HG03565 (cell line): ENCODE results near the gene ATP8A2.
"Not testable (repeated sequence)": the region's sequence is repeated elsewhere in the genome, so short reads cannot be mapped to it uniquely, and the experiment has no call there.

Source experiments
- ATAC-seq: cut with Tn5 transposase; IDR thresholded peaks from one replicate; pipeline ENCODE4 v1.9.1; 2021; ENCODE audit warnings: mild to moderate bottlenecking, moderate library complexity; ENCODE audit not compliant: unreplicated experiment

ATP8A2 gene

GRCh38 chr13:25457566-25457965 lies 85.8 kb downstream of the ATP8A2 start:
- no peak for ATAC-seq

GRCh38 chr13:25462301-25463125 lies 90.7 kb downstream of the ATP8A2 start:
- ATAC-seq = no peak

- no peak for ATAC-seq
These were observed 91.7 kb downstream of the ATP8A2 start for GRCh38 chr13:25463496-25463895.

GRCh38 chr13:25466880-25467279 lies 95.1 kb downstream of the ATP8A2 start:
- ATAC-seq = no peak

GRCh38 chr13:25468325-25469168 lies 96.8 kb downstream of the ATP8A2 start:
- ATAC-seq = no peak

DNA sequence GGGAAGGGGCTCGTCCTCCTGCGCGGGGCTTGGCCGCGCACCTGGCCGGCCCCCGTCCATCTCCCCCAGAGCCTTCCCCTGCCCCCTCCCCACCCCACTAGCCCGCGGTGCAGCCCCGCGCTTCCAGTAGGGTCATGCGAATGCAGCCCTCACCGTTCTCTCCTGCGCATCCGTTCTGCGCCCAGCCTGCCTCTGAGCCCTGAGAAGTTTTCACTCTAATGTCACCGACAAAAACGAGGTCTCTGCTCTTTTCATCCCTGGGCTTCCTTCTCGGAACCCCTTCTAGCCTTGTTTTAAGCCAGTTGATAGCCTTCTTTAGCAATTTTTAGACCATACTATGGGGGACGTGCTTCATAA lies 97.4 kb downstream of the ATP8A2 start:
- no peak for ATAC-seq

DNA sequence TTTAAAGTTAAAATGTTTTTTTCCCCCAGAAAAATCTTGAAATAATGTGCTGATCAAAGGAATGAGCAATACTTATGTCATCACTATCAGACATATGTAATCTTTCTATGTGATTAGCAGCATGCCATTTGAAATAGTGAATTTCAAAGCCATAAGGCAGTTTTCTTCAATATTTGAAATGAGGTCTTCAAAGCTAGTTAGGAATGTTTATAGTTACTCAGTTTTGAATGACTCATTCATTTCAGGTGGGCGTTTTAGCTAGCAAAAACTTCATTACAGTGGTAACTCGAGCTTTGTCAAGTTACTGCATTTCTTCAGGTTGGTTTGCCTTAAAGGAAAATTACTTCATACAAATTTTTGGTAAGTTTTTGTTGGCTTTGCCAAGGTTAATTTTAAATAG lies 102.1 kb downstream of the ATP8A2 start:
- no peak for ATAC-seq

- ATAC-seq = no peak
These were observed 106.4 kb downstream of the ATP8A2 start for GRCh38 chr13:25478186-25478585.

GRCh38 chr13:25489238-25489637 lies 117.5 kb downstream of the ATP8A2 start:
- ATAC-seq = no peak

DNA sequence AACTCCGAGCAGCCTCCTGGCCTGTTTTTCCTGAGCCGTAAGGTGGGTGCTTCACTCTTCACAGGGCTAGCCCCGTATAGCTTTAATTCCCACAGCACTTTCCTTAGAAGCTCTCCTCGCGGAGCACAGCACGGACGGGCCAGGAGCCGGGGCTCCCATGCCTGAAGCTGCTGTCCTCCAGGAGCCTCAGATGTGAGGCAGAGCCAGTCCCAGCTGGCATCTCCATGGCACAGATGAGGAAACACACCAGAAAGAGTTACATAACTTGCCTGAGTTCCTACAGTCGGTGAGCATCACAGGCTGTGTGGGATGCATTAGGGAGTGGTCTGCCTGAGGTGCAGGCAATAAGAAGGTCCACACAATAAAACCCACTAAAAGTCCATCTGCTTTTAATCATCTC lies 118.5 kb downstream of the ATP8A2 start:
- no peak for ATAC-seq

DNA sequence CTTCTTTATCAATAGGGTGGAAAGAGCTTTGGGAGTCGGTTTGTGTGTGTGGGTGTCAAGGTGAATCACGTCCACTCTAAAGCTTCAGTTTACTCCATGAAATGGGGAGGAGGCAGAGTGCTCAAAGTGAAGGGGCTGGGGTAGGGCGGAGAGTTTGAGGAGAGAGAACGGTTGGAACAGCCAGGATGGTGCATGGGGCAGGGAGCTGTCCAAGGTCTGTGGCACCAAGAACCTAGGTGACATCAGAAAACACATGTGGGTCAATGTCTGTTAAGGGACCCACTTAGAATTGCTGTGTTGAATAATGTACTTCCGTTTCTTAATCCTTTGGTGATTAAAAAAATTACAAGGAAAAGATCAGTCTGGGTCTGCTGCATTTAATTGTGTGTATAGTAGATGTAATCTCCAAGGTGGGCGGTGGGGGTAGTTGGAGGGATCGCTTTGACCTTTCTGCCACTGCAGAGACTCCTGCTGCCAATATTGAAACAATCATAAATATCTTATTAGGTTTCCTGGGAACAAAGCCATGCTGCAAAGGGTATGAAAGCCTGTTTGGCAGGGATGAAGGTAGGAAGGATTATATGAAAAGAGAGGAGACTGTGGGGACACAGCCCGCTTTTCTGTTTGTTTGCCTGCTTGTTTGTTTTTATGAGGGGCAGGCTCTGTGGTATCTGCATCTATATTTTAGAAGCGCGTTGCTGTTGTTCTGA lies 122.3 kb downstream of the ATP8A2 start:
- ATAC-seq = no peak

GRCh38 chr13:25494698-25495411 lies 123.1 kb downstream of the ATP8A2 start:
- no peak for ATAC-seq

- ATAC-seq = no peak
These were observed 129.5 kb downstream of the ATP8A2 start for GRCh38 chr13:25501231-25501630.

GRCh38 chr13:25502031-25502430 lies 130.3 kb downstream of the ATP8A2 start:
- ATAC-seq = no peak

DNA sequence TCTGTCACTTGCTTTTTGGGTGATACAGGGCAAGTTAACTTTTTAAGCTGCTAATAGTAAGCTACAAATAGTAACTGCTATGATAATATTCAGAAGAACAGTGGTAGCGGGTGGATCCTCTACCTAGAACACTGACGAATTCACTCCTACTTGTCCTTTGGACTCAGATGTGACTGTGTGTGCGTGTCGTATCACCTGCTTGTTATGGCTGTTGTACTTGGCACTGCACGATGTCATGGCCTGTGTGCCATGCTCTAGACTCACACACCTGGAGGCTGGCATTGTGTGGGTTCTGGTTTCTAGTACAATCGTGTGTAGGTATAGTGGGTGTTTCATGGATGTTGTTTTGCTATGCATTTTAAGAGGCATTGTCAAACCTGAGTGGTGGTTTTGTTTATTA lies 130.8 kb downstream of the ATP8A2 start:
- ATAC-seq = no peak

- no peak for ATAC-seq
These were observed 132.1 kb downstream of the ATP8A2 start for GRCh38 chr13:25503856-25504255.

DNA sequence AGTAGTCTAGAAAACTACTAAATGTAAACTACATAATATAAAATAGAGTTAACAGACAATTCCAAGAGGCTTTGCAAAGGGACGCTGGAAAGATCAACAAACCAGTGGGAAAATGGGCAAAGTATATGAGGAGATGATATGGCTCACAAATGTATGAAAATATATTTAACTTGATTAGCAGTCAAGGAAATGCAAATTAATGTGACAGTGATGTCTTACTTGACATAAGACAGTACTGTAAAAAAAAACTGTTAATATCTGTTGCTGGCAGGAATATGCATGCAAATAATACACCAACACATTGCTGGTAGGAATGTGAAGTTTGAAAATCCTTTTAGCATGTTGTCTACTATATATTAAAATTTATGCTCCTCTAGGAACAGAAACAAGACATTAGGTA lies 136.1 kb downstream of the ATP8A2 start:
- no peak for ATAC-seq

DNA sequence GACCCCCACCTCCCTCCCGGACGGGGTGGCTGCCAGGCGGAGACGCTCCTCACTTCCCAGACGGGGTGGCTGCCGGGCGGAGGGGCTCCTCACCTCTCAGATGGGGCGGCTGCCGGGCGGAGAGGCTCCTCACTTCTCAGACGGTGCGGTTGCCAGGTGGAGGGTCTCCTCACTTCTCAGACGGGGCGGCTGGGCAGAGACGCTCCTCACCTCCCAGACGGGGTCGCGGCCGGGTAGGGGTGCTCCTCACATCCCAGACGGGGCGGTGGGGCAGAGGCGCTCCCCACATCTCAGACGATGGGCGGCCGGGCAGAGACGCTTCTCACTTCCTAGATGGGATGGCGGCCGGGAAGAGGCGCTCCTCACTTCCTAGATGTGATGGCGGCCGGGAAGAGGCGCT lies 141.3 kb downstream of the ATP8A2 start:
- not testable (repeated sequence) for ATAC-seq

GRCh38 chr13:25518441-25518840 lies 146.7 kb downstream of the ATP8A2 start:
- ATAC-seq = no peak

GRCh38 chr13:25525884-25526283 lies 154.1 kb downstream of the ATP8A2 start:
- no peak for ATAC-seq

DNA sequence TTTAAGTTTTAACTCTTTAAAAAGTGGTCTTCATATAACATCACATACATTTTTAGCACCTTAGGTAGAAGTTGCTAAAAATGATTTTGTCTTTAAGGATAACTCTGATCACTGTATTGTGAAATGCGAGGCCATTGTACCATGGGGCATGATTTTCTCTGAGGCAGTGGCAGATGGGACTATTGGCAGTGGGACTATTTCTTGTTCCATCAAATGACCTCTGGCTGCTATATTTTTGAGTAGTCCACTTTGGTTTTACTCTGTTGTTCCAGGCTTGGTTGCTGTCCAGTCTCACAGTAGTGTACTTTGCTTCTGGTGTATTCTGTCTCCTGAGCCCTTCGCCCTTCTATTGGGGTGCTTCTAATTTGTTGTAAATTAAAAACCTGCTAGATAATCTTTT lies 156.5 kb downstream of the ATP8A2 start:
- no peak for ATAC-seq
